ENCODE data around the gene WRAP73.
"Not testable (repeated sequence)": the region's sequence is repeated elsewhere in the genome, so short reads cannot be mapped to it uniquely, and the experiment has no call there.

The WRAP73 gene

GRCh38 chr1:3585940-3586568 lies 63.8 kb downstream of the WRAP73 start:
- H3K4me3 ChIP-seq (ENCODE audit: insufficient read depth, low read depth, low read length): no peak overlapping the region
- H3K27ac ChIP-seq (ENCODE audit: insufficient read depth, low read depth, low read length, poor library complexity, severe bottlenecking): no peak overlapping the region
- no peaks in the 10 kb centered on the region for H3K36me3 ChIP-seq (ENCODE audit: control insufficient read depth, insufficient read depth, low read length)
- H3K4me1 ChIP-seq (ENCODE audit: control insufficient read depth, insufficient read depth, low read length): peaks cover 12% of the 10 kb centered on the region
- H3K27me3 ChIP-seq (ENCODE audit: control insufficient read depth, insufficient read depth, low read length, poor library complexity, severe bottlenecking): no peaks in the 10 kb centered on the region
- H3K9me3 ChIP-seq (ENCODE audit: control insufficient read depth, low read length): no peaks in the 10 kb centered on the region
- 91 to 92% methylated on average over 19 of the region's 19 CpGs for WGBS, 2 experiments

GRCh38 chr1:3585353-3585868 lies 64.5 kb downstream of the WRAP73 start:
- not testable (repeated sequence) for H3K27ac ChIP-seq (ENCODE audit: insufficient read depth, low read depth, low read length, poor library complexity, severe bottlenecking); H3K4me3 ChIP-seq (ENCODE audit: insufficient read depth, low read depth, low read length); H3K36me3 ChIP-seq (ENCODE audit: control insufficient read depth, insufficient read depth, low read length); H3K27me3 ChIP-seq (ENCODE audit: control insufficient read depth, insufficient read depth, low read length, poor library complexity, severe bottlenecking); H3K9me3 ChIP-seq (ENCODE audit: control insufficient read depth, low read length); H3K4me1 ChIP-seq (ENCODE audit: control insufficient read depth, insufficient read depth, low read length)
- 78% methylated on average over 6 of the region's 6 CpGs for WGBS, 2 experiments

GRCh38 chr1:3584915-3585314 lies 65.0 kb downstream of the WRAP73 start:
- peaks cover 3% of the 10 kb centered on the region for H3K4me1 ChIP-seq (ENCODE audit: control insufficient read depth, insufficient read depth, low read length)
- H3K27ac ChIP-seq (ENCODE audit: insufficient read depth, low read depth, low read length, poor library complexity, severe bottlenecking): no peak overlapping the region
- no peaks in the 10 kb centered on the region for H3K36me3 ChIP-seq (ENCODE audit: control insufficient read depth, insufficient read depth, low read length)
- no peak overlapping the region for H3K4me3 ChIP-seq (ENCODE audit: insufficient read depth, low read depth, low read length)
- no peaks in the 10 kb centered on the region for H3K27me3 ChIP-seq (ENCODE audit: control insufficient read depth, insufficient read depth, low read length, poor library complexity, severe bottlenecking)
- H3K9me3 ChIP-seq (ENCODE audit: control insufficient read depth, low read length): no peaks in the 10 kb centered on the region
- WGBS, 2 experiments: 97% methylated on average over 7 of the region's 7 CpGs

DNA sequence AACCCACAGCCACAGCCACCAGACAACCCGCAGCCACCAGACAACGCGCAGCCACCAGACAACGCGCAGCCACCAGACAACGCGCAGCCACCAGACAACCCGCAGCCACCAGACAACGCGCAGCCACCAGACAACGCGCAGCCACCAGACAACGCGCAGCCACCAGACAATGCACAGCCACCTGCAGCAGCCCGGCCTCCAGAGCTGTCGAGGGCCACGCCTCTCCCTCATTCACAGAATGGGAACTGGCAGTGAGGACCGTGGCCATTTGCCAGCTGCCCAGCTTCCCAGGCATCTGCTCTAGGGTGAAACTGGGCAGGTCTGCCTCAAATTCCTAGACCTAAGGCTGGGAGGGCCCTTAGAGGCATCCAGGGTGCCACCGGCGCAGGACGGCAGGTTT lies 66.2 kb downstream of the WRAP73 start:
- H3K27me3 ChIP-seq (ENCODE audit: control insufficient read depth, insufficient read depth, low read length, poor library complexity, severe bottlenecking); H3K27ac ChIP-seq (ENCODE audit: insufficient read depth, low read depth, low read length, poor library complexity, severe bottlenecking); H3K4me1 ChIP-seq (ENCODE audit: control insufficient read depth, insufficient read depth, low read length); H3K4me3 ChIP-seq (ENCODE audit: insufficient read depth, low read depth, low read length); H3K36me3 ChIP-seq (ENCODE audit: control insufficient read depth, insufficient read depth, low read length); H3K9me3 ChIP-seq (ENCODE audit: control insufficient read depth, low read length): not testable (repeated sequence)
- 81 to 82% methylated on average over 18 to 20 of the region's 21 CpGs for WGBS, 2 experiments

- Histone ChIP-seq H3K36me3 (ENCODE audit: control insufficient read depth, insufficient read depth, low read length) (no peaks in the 10 kb centered on the region), H3K27ac (ENCODE audit: insufficient read depth, low read depth, low read length, poor library complexity, severe bottlenecking) (no peak overlapping the region), H3K9me3 (ENCODE audit: control insufficient read depth, low read length) (no peaks in the 10 kb centered on the region), H3K27me3 (ENCODE audit: control insufficient read depth, insufficient read depth, low read length, poor library complexity, severe bottlenecking) (no peaks in the 10 kb centered on the region), H3K4me3 (ENCODE audit: insufficient read depth, low read depth, low read length) (no peak overlapping the region), H3K4me1 (ENCODE audit: control insufficient read depth, insufficient read depth, low read length) (no peaks in the 10 kb centered on the region)
- 78 to 80% methylated on average over 16 of the region's 16 CpGs for WGBS, 2 experiments
Measured at GRCh38 chr1:3581296-3582036, 68.4 kb downstream of the WRAP73 start.
